T-helper 17 cell (primary cell): ENCODE measurements around the gene MTARC2. TPM values are rescaled to one million over a fixed set of nuclear protein-coding genes. Genes with fewer than 3 reads are reported as not detected.
A peak's percentile ranks its signal among the peaks of the same experiment; 100 is the strongest.

Experiments
- ATAC-seq: fragments of 150-1000 bp; cut with Tn5 transposase; 2 replicates; pipeline ENCODE4 v1.10.0; 2021; ENCODE audit warnings: mild to moderate bottlenecking, moderate library complexity
- DNase-seq, 3 donors: peaks; one replicate each; pipeline versions ENCODE4 v3.0.0 to v3.0.0-alpha.2; 2020 to 2021
- H3K9me3 ChIP-seq: one replicate; pipeline ENCODE4 v1.7.0; 2013; ENCODE audit warnings: low read length, mild to moderate bottlenecking; ENCODE audit not compliant: control insufficient read depth, poor library complexity, severe bottlenecking
- H3K27ac Mint-ChIP-seq: one replicate; pipeline ENCODE4 v1.8.0; 2022; ENCODE audit warnings: mild to moderate bottlenecking, moderate library complexity, mixed read lengths
- H3K27me3 Mint-ChIP-seq: one replicate; pipeline ENCODE4 v1.8.0; 2022; ENCODE audit warnings: mixed read lengths
- H3K36me3 Mint-ChIP-seq: one replicate; pipeline ENCODE4 v1.8.0; 2022; ENCODE audit warnings: low read depth, mixed read lengths
- H3K4me1 Mint-ChIP-seq: one replicate; pipeline ENCODE4 v1.8.0; 2022; ENCODE audit warnings: mild to moderate bottlenecking, mixed read lengths
- H3K4me3 Mint-ChIP-seq: one replicate; pipeline ENCODE4 v1.8.0; 2022; ENCODE audit warnings: mild to moderate bottlenecking, moderate library complexity, mixed read lengths
- total RNA-seq, 4 donors: library from RNA in 2 of 4; stranded (reverse) in 2 of 4; gene quantifications; one replicate each; pipeline ENCODE4 v1.2.3 and lab custom pipeline; 2022 to 2026

Gene MTARC2
- total RNA-seq, 2 donors from 2014 or later: 0.72 TPM; not detected in 1

GRCh38 chr1:220764757-220765156, 16.6 kb downstream of the MTARC2 start:
- no peak for DNase-seq
- H3K27me3 Mint-ChIP-seq: peaks cover 32% of the 10 kb centered on the region
- H3K27ac Mint-ChIP-seq: no peak overlapping the region
- no peaks in the 10 kb centered on the region for H3K36me3 Mint-ChIP-seq
- no peak overlapping the region for H3K4me3 Mint-ChIP-seq
- no peak for ATAC-seq
- no peaks in the 10 kb centered on the region for H3K4me1 Mint-ChIP-seq
- no peaks in the 10 kb centered on the region for H3K9me3 ChIP-seq

- H3K4me3 Mint-ChIP-seq: no peak overlapping the region
- ATAC-seq (no peak), DNase-seq (no peak)
- peaks cover 2% of the 10 kb centered on the region for H3K4me1 Mint-ChIP-seq
- H3K27ac Mint-ChIP-seq: no peak overlapping the region
- no peaks in the 10 kb centered on the region for H3K36me3 Mint-ChIP-seq
- H3K9me3 ChIP-seq: no peaks in the 10 kb centered on the region
- H3K27me3 Mint-ChIP-seq: peaks cover 28% of the 10 kb centered on the region
These were observed 19.4 kb downstream of the MTARC2 start for GRCh38 chr1:220767312-220768125.

GRCh38 chr1:220768126-220768601, 20.0 kb downstream of the MTARC2 start:
- H3K9me3 ChIP-seq: no peaks in the 10 kb centered on the region
- ATAC-seq: no peak
- no peaks in the 10 kb centered on the region for H3K36me3 Mint-ChIP-seq
- H3K4me3 Mint-ChIP-seq: no peak overlapping the region
- no peak for DNase-seq
- H3K27me3 Mint-ChIP-seq: peaks cover 24% of the 10 kb centered on the region
- peaks cover 2% of the 10 kb centered on the region for H3K4me1 Mint-ChIP-seq
- H3K27ac Mint-ChIP-seq: no peak overlapping the region

- H3K27ac Mint-ChIP-seq: no peak overlapping the region
- no peak overlapping the region for H3K4me3 Mint-ChIP-seq
- peaks cover 21% of the 10 kb centered on the region for H3K27me3 Mint-ChIP-seq
- H3K9me3 ChIP-seq: no peaks in the 10 kb centered on the region
- no peak for ATAC-seq
- H3K4me1 Mint-ChIP-seq: peaks cover 2% of the 10 kb centered on the region
- no peak for DNase-seq
- H3K36me3 Mint-ChIP-seq: no peaks in the 10 kb centered on the region
These were observed 21.1 kb downstream of the MTARC2 start for GRCh38 chr1:220769205-220769604.

GRCh38 chr1:220770245-220770913, 22.3 kb downstream of the MTARC2 start:
- Mint-ChIP-seq H3K4me1 (peaks cover 6% of the 10 kb centered on the region), H3K27me3 (peaks cover 25% of the 10 kb centered on the region), H3K36me3 (no peaks in the 10 kb centered on the region), H3K4me3 (no peak overlapping the region), H3K27ac (no peak overlapping the region)
- ATAC-seq (peak; percentile 72), DNase-seq (no peak)
- H3K9me3 ChIP-seq: no peaks in the 10 kb centered on the region

- no peak overlapping the region for H3K27ac Mint-ChIP-seq
- no peak overlapping the region for H3K4me3 Mint-ChIP-seq
- ATAC-seq: no peak
- no peaks in the 10 kb centered on the region for H3K9me3 ChIP-seq
- no peaks in the 10 kb centered on the region for H3K36me3 Mint-ChIP-seq
- H3K4me1 Mint-ChIP-seq: peaks cover 9% of the 10 kb centered on the region
- DNase-seq: no peak
- H3K27me3 Mint-ChIP-seq: peaks cover 37% of the 10 kb centered on the region
These were observed 24.7 kb downstream of the MTARC2 start for GRCh38 chr1:220772846-220773245.

- ATAC-seq: no peak
- Mint-ChIP-seq H3K36me3 (no peaks in the 10 kb centered on the region), H3K27ac (no peak overlapping the region), H3K27me3 (peaks cover 24% of the 10 kb centered on the region), H3K4me3 (no peak overlapping the region), H3K4me1 (peaks cover 9% of the 10 kb centered on the region)
- no peaks in the 10 kb centered on the region for H3K9me3 ChIP-seq
- no peak for DNase-seq
These were observed 27.2 kb downstream of the MTARC2 start for GRCh38 chr1:220775240-220775853.

- Mint-ChIP-seq H3K36me3 (no peaks in the 10 kb centered on the region), H3K27ac (no peak overlapping the region), H3K27me3 (peaks cover 21% of the 10 kb centered on the region), H3K4me3 (no peak overlapping the region), H3K4me1 (peaks cover 9% of the 10 kb centered on the region)
- no peaks in the 10 kb centered on the region for H3K9me3 ChIP-seq
- no peak for DNase-seq
- no peak for ATAC-seq
These were observed 28.1 kb downstream of the MTARC2 start for GRCh38 chr1:220776254-220776653.

- DNase-seq: peak; percentile 17 to 59 (median 35)
- no peaks in the 10 kb centered on the region for H3K36me3 Mint-ChIP-seq
- ATAC-seq: peak; percentile 84
- H3K27me3 Mint-ChIP-seq: peaks cover 26% of the 10 kb centered on the region
- no peaks in the 10 kb centered on the region for H3K9me3 ChIP-seq
- peaks cover 9% of the 10 kb centered on the region for H3K4me1 Mint-ChIP-seq
- H3K4me3 Mint-ChIP-seq: no peak overlapping the region
- no peak overlapping the region for H3K27ac Mint-ChIP-seq
These were observed 28.7 kb downstream of the MTARC2 start for GRCh38 chr1:220776720-220777326.

GRCh38 chr1:220783453-220783852, 35.3 kb downstream of the MTARC2 start:
- no peaks in the 10 kb centered on the region for H3K9me3 ChIP-seq
- Mint-ChIP-seq H3K27ac (no peak overlapping the region), H3K4me1 (peaks cover 2% of the 10 kb centered on the region), H3K4me3 (no peak overlapping the region), H3K36me3 (no peaks in the 10 kb centered on the region), H3K27me3 (peaks cover 56% of the 10 kb centered on the region)
- ATAC-seq: no peak
- no peak for DNase-seq

GRCh38 chr1:220784751-220785150, 36.6 kb downstream of the MTARC2 start:
- ATAC-seq (no peak), DNase-seq (no peak)
- Mint-ChIP-seq H3K4me3 (no peak overlapping the region), H3K27ac (no peak overlapping the region), H3K36me3 (no peaks in the 10 kb centered on the region), H3K27me3 (peaks cover 62% of the 10 kb centered on the region), H3K4me1 (peaks cover 2% of the 10 kb centered on the region)
- H3K9me3 ChIP-seq: peaks cover 2% of the 10 kb centered on the region

- H3K36me3 Mint-ChIP-seq: no peaks in the 10 kb centered on the region
- H3K4me3 Mint-ChIP-seq: peak overlapping the region; percentile 39
- ATAC-seq (no peak), DNase-seq (no peak)
- no peak overlapping the region for H3K27ac Mint-ChIP-seq
- H3K27me3 Mint-ChIP-seq: peaks cover 62% of the 10 kb centered on the region
- peaks cover 2% of the 10 kb centered on the region for H3K4me1 Mint-ChIP-seq
- peaks cover 2% of the 10 kb centered on the region for H3K9me3 ChIP-seq
These were observed 37.3 kb downstream of the MTARC2 start for GRCh38 chr1:220785166-220786056.
